GM08714 (cell line): ENCODE measurements around the gene SPOCK1.

Experiments
- H3K4me3 ChIP-seq: fragments of 200-500 bp; sonication (Bioruptor generic); 2 replicates; pipeline ENCODE4 v1.5.1; 2014; ENCODE audit warnings: mild to moderate bottlenecking, low read length, inconsistent platforms
- ZNF274 ChIP-seq: IDR thresholded peaks from 2 replicates; pipeline ENCODE4 v1.6.1; 2012; ENCODE audit warnings: mild to moderate bottlenecking, low read depth, low read length

The SPOCK1 gene

DNA sequence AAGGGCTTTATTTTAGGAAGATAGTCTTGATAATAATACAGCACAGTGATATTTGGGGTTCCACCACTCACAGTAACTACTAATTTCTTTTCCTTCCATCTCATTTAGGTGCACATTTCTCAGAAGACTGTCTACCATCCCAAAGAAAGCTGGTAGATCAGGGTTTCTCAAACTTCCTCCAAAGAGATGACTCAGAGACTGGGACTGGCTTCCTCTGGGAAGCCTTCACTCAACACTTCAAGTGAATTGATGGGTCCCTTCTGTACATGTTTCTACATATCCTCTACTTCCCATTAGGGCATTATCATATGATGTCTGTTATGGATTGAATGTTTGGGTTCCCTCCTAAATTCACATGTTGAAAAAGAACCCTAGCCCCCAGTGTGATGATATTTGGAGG, 138.5 kb downstream of the SPOCK1 start:
- TF ChIP-seq ZNF274 = no peak

DNA sequence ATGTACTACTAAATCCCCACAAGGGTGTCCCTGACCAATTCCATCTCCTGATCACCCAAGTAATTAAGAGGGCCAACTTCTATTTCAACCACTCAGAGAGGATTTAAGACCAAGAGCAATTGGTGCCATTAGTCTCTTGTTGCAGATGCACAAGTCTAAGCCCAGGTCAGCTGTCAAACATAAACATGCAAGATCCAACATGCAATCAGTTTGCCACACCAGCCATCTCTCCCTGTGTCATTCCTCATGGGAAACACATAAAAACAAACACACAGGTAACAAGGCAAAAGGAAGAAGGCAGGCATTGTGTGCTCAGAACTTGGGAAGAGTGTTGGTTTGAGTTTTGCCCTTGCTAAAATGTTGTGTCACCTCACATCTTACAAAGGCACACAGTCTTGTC, 139.2 kb downstream of the SPOCK1 start:
- H3K4me3 ChIP-seq = no peak overlapping the region
- no peak for TF ChIP-seq ZNF274

More for the DNA sequence above, 138.5 kb downstream of the SPOCK1 start:
- H3K4me3 ChIP-seq = no peak overlapping the region

DNA sequence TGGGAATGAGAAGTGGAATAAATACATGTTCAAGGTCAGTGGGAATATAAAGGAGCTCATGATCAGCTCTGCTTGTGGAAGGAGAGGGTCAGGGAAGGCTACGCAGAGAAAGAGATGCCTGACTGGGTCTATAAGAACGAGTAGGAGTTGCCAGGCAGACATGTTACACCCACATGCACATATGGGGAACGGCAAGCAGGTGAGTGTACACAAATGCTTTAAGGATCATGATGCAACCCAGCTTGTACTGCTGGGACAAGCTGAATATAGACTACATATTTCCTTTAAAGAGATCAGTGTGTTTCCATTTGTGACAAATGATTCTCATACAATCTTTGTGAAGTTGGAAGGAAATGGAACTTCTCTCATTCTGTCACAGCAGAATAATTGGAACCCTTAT, 141.7 kb downstream of the SPOCK1 start:
- H3K4me3 ChIP-seq = no peak overlapping the region
- TF ChIP-seq ZNF274 = no peak

DNA sequence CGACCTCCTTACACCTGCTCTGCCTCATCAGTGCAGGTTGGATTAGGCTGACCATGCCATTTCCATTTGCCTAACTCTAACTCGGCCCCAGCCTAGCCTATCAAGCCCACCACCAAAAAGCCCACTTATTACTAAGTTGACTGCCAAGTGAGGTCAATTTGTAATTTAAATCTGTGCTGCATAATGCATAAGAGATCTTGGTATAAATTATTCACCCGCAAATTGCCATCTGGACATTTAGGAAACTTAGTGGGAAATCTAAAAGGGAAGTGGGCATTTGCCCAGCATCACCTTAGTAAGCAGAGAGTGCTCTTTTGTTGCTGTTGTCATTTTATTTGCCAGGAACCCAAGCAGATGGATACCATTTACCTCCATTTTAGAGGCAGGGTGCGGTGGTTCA, 143.0 kb downstream of the SPOCK1 start:
- no peak overlapping the region for H3K4me3 ChIP-seq
- no peak for TF ChIP-seq ZNF274

DNA sequence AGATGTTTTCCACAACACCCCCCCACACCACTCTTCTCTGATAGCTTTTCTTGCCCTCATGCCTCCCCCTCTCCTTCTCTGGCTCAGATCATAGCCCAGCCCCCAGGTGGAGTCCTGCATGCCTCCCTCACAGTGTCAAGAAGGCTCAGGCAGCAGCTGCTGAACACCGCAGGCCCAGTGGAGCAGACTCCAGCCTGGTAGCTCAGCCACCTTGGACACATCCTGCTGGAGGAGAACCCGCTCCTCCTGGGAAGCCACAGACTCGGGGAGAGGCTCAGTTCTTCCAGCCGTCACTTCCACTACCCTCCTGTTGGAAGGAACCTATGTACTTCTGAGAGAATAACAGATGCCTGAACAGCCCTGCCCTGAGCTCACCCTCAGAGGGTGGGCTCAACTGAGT, 143.4 kb downstream of the SPOCK1 start:
- H3K4me3 ChIP-seq = no peak overlapping the region
- no peak for TF ChIP-seq ZNF274

DNA sequence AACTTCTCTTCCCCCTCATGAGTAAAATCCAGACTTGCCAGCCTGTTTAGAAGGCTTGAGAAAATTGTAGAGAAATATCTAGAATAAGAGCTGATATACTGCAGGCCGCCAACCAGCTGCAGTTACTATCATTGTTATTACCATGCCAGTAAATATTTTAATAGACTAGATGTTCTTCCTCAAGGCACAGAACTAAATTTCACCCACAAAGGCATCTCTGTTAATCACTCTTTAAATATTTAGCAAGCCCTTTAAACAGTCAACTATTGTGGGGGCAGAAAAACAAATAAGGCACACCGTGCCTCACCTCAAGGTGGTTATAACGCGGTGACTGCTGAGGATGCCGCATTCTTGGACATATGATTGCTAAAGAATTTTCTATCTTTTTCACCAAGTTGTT, 147.0 kb downstream of the SPOCK1 start:
- no peak overlapping the region for H3K4me3 ChIP-seq
- TF ChIP-seq ZNF274 = no peak

DNA sequence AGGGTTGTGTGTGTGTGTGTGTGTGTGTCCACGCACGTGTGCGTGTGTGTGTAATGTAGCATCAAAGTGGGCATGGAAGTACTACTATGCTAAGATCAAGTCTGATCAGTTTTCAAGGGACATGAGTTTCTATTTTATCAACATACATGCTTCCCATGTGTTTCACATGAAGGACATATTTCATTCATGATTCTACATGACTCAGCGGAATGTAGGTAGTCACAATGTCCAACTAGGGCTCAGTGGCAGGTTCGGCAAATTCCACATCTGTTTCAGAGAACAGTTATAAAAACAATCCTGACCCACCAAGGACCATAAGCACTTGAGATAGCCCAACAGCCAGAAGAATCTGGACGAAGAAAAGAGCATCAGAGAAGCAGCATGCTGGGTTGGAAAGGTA, 148.3 kb downstream of the SPOCK1 start:
- no peak for TF ChIP-seq ZNF274
- H3K4me3 ChIP-seq = no peak overlapping the region

DNA sequence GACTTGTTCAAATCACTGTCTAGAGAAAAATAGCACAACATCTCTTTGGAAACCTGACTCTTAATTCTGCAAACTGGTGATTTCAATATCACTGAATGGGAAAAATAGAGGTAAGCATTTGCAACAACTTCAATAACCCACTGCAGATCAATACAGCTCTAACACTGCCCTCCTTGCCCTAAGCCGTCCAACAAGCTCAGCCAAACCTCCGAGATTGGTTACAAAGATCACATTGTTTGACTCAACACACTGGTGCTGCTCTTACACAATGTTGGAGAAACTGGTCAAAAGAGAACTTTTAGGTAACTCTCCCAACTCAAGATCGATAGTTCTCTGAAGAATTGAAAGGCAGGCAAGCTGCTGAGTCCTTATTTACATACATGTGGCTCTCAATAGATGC, 150.4 kb downstream of the SPOCK1 start:
- no peak for TF ChIP-seq ZNF274
- H3K4me3 ChIP-seq = no peak overlapping the region

DNA sequence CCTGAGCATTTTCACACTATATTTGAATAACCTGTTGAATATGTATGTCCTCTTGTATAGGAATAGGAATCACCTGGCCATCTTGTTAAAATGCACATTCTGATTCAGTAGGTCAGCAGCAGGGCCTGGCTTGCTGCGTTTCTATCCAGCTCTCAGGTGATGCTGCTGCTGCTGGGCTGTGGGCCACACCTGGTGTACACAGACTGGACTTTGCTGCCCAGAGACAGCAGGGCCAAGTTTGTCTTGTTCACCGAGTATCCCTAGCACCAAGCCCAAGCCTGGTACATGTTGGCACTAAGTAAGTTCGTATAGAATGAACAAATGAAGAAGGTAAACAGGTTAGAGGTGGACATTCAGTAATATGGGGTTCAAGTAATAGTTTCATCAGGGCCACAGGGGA, 151.3 kb downstream of the SPOCK1 start:
- TF ChIP-seq ZNF274 = no peak
- H3K4me3 ChIP-seq = no peak overlapping the region

DNA sequence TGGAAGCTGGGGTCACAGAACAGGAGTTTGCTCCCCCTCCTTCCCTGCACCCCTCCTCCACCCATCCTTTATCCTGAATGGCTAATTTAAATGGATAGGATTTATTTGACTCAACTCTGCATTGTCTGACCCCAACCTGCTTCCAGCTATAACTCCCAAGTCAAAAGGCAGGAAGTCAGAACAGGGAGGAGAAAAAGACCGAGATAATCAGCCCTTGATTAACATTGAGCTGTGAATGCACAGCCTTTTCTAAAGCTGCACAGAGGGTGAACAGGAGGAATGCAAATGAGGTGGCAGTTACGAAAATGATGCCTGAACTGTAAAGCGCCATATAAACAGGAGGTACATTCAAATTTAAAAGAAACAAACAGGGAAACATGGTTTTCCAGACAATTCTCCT, 152.8 kb downstream of the SPOCK1 start:
- no peak overlapping the region for H3K4me3 ChIP-seq
- no peak for TF ChIP-seq ZNF274

DNA sequence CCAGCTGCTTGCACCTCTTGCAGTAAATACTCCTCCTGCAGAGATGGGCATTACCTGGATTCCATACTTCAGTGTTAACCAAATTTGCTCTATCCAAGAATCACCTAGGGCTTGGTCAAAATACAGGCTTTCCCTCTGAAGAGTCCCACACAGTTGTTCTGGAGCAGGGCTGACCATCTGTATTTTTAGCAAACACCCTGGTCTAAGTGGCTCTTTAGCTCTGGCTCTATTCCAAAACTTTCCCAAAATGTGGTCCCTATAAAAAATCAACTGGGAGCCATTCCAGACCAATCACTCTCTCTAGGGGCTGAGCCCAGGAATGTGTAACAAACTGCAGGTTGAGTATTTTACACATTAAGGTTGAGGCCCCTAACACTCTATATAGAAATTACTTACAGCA, 153.7 kb downstream of the SPOCK1 start:
- no peak overlapping the region for H3K4me3 ChIP-seq
- TF ChIP-seq ZNF274 = no peak

DNA sequence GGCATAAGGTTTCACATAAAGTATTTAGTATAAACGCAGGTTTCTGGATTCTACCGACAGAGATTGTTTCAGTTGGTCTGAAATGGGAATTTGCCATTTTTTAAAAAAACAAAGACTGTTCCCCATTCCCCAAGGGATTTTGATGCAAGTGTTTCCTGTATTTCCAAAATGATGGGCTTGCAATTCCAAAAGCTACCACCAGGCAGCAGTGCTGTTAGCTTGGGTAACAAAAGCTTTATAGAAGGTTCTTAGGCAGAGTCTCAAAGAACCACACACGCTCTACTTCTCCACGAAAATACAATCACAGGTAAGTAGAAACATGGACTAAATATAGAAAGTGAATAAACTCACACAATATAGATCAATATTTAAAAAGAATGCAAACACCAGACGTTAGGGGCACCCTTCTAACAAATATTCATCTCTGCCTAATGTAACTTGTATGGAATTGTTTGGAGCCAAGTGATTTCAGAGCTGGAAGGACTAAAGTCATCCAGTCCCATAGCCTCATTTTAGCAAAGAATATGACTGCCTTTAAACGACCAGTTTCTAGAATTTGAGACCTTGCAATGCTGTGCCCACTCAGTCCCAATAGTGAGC, 154.3 kb downstream of the SPOCK1 start:
- no peak for TF ChIP-seq ZNF274
- no peak overlapping the region for H3K4me3 ChIP-seq

DNA sequence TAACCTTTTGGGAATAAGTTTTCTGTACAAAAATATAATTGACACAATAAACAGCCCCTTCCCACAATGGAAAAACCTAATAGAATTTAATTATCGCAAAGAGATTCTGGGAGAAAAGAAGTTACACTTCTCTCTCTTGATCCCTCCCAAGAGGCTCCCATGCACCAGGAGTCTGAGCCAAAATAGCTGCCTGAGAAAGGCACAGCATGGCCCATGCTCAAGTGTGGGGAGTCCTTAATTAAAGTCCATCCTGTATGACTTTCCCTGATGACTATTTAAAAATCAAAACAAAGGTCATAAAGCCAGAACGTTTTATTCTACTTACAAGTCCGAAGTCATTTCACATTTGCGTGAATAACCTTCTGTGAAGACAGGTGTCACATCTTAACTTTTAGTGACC, 155.1 kb downstream of the SPOCK1 start:
- H3K4me3 ChIP-seq = no peak overlapping the region
- TF ChIP-seq ZNF274 = no peak

DNA sequence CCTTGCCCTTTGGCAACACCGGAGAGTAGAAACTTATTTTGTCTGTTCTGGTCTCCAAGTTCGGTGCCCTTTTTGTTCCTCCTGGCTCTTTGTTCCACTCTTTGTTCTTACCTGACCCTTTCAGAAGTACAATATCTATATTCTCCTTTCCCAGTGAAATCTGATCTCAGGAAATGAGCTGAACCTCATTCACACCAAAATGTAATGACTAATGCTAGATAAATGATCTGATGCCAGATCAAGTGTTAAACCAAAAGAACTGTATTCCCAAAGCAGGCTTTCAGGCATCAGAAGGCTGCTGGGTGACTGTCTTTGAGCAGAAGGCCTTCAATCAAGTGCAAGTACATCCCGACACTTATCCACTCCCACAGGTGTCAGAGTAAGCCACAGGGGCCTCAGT, 156.4 kb downstream of the SPOCK1 start:
- no peak for TF ChIP-seq ZNF274
- H3K4me3 ChIP-seq = no peak overlapping the region

DNA sequence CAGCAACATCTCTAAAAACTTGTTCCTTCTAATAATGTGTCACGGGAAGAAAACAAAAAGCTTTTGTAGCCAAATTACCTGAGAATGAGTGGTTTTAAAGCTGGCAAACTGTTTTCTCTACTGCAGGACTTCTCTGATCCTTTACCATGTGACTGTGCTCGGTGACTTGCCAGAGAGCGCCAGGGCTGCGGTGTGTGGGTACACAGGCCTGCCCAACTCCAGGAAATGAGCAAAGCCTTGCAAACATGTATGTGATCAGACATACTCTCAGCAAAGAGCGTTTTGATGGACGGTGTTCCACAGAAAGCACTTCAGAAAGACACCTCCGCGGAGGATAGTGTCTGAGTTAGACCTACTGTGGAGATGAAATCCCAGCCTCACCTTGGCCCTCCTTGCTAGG, 157.3 kb downstream of the SPOCK1 start:
- TF ChIP-seq ZNF274 = no peak

DNA sequence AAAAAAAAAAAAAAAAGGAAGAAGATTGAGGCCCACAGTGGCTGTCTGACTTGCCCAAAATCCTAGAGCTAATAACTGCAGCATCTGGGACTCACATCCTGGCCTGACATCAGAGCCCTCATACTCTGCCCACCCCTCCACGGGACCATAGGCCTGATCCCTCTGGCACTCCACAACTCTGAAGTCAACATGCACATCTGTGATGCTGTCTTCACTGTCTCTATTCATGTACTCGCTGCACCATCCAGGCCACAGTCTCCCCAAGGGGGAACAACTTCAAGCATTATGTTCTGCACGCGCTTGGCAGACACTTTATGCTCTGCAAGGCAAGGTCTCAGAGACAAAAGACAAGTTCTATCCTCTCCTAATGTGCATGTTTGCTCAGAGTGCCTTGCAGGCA, 158.2 kb downstream of the SPOCK1 start:
- no peak for TF ChIP-seq ZNF274
- no peak overlapping the region for H3K4me3 ChIP-seq

More for the DNA sequence above, 157.3 kb downstream of the SPOCK1 start:
- H3K4me3 ChIP-seq = no peak overlapping the region
